Ascending aorta (tissue), 2 donors: ENCODE data around the gene HNRNPH1. TPM values are rescaled to one million over a fixed set of nuclear protein-coding genes. Genes with fewer than 3 reads are reported as not detected.

ENCODE experiments used
- DNase-seq, 2 donors: peaks; one replicate each; pipeline ENCODE4 v3.0.0-alpha.2; 2019; ENCODE audit warnings: low spot score in 2 of 2
- H3K27ac ChIP-seq, 2 donors: fragments of 200-600 bp; sonication (generic); one replicate each; pipeline ENCODE4 v1.5.1; 2016 to 2017; ENCODE audit warnings: mild to moderate bottlenecking in 1 of 2
- H3K27me3 ChIP-seq: fragments of 200-600 bp; sonication (generic); one replicate; pipeline ENCODE4 v1.5.1; 2017
- H3K36me3 ChIP-seq, 2 donors: fragments of 200-600 bp; sonication (generic); one replicate each; pipeline ENCODE4 v1.5.1; 2016
- H3K4me1 ChIP-seq, 2 donors: fragments of 200-600 bp; sonication (generic); one replicate each; pipeline ENCODE4 v1.5.1; 2016 to 2017; ENCODE audit warnings: mild to moderate bottlenecking in 1 of 2
- H3K4me3 ChIP-seq, 2 donors: fragments of 200-600 bp; sonication (generic); one replicate each; pipeline ENCODE4 v1.5.1; 2016 to 2017; ENCODE audit warnings: mild to moderate bottlenecking in 1 of 2
- H3K9me3 ChIP-seq, 2 donors: fragments of 200-600 bp; sonication (generic); one replicate each; pipeline ENCODE4 v1.5.1; 2016
- CTCF ChIP-seq, 3 experiments: fragments of 200-600 bp in 2 of 3; fragments of 450-650 bp in 1 of 3; sonication (generic) in 2 of 3; IDR thresholded peaks; one replicate each; pipeline ENCODE4 v1.5.1; 2016 to 2019; ENCODE audit warnings: antibody characterized with exemption in 3 of 3, mild to moderate bottlenecking in 1 of 3, moderate library complexity in 1 of 3
- intact Hi-C: fragments of 100-400 bp; cut with DNase I; formaldehyde crosslinking; loops from one replicate; pipeline ENCODE4 v1.15.1; 2023
- total RNA-seq: library from RNA; depleted of rRNA; stranded (reverse); fragments of >200 nt; gene quantifications from one replicate; pipeline ENCODE4 v1.1.0, GENCODE V29; 2016

HNRNPH1 gene
- total RNA-seq, 1 donor from 2014 or later: 206 TPM

- Histone ChIP-seq H3K36me3 (peaks cover 78 to 88% of the 10 kb centered on the region in 2 donors), H3K4me1 (no peaks in the 10 kb centered on the region), H3K27me3 (no peaks in the 10 kb centered on the region), H3K27ac (no peak overlapping the region), H3K4me3 (no peak overlapping the region), H3K9me3 (no peaks in the 10 kb centered on the region)
- TF ChIP-seq CTCF (IDR thresholded peaks at IDR 0.05): no peak
- intact Hi-C loops: no loop called here
- no peak for DNase-seq
These were observed 24.4 kb downstream of the HNRNPH1 start for GRCh38 chr5:179599100-179599499.

- H3K36me3 ChIP-seq: peaks cover 82 to 92% of the 10 kb centered on the region in 2 donors
- TF ChIP-seq CTCF (IDR thresholded peaks at IDR 0.05): no peak
- no peak for DNase-seq
- H3K9me3 ChIP-seq: no peaks in the 10 kb centered on the region
- intact Hi-C loops: no loop called here
- no peak overlapping the region for H3K4me3 ChIP-seq
- no peaks in the 10 kb centered on the region for H3K4me1 ChIP-seq
- no peaks in the 10 kb centered on the region for H3K27me3 ChIP-seq
- no peak overlapping the region for H3K27ac ChIP-seq
These were observed 27.1 kb downstream of the HNRNPH1 start for GRCh38 chr5:179596421-179596820.

GRCh38 chr5:179595916-179596315 is 27.6 kb downstream of the HNRNPH1 start:
- Histone ChIP-seq H3K27ac (no peak overlapping the region), H3K9me3 (no peaks in the 10 kb centered on the region), H3K4me3 (no peak overlapping the region), H3K27me3 (no peaks in the 10 kb centered on the region), H3K4me1 (no peaks in the 10 kb centered on the region), H3K36me3 (peaks cover 84 to 93% of the 10 kb centered on the region in 2 donors)
- intact Hi-C loops: no loop called here
- TF ChIP-seq CTCF (IDR thresholded peaks at IDR 0.05): no peak
- no peak for DNase-seq

GRCh38 chr5:179588166-179588565 is 35.3 kb downstream of the HNRNPH1 start:
- Histone ChIP-seq H3K4me1 (no peaks in the 10 kb centered on the region), H3K4me3 (no peak overlapping the region), H3K36me3 (peaks cover 66 to 78% of the 10 kb centered on the region in 2 donors), H3K9me3 (no peaks in the 10 kb centered on the region), H3K27me3 (no peaks in the 10 kb centered on the region), H3K27ac (no peak overlapping the region)
- DNase-seq: no peak
- intact Hi-C loops: no loop called here
- no peak for TF ChIP-seq CTCF (IDR thresholded peaks at IDR 0.05)

- Histone ChIP-seq H3K27me3 (no peaks in the 10 kb centered on the region), H3K27ac (no peak overlapping the region), H3K4me3 (no peak overlapping the region), H3K36me3 (peaks cover 62 to 77% of the 10 kb centered on the region in 2 donors), H3K4me1 (no peaks in the 10 kb centered on the region), H3K9me3 (no peaks in the 10 kb centered on the region)
- intact Hi-C loops: no loop called here
- TF ChIP-seq CTCF (IDR thresholded peaks at IDR 0.05): no peak
- no peak for DNase-seq
These were observed 37.5 kb downstream of the HNRNPH1 start for GRCh38 chr5:179585941-179586401.
